ENCODE results near the gene HMCES. TPM values are rescaled to one million over a fixed set of nuclear protein-coding genes. Genes with fewer than 3 reads are reported as not detected.
"Not testable (repeated sequence)": the region's sequence is repeated elsewhere in the genome, so short reads cannot be mapped to it uniquely, and the experiment has no call there.

Gene HMCES
- polyA plus RNA-seq, 3 donors: 55.2 to 61.5 (median 56.9) TPM

GRCh38 chr3:129343643-129344360 is 65.1 kb downstream of the HMCES start:
- no peak for DNase-seq (ENCODE audit: low read depth in 3 of 3, low spot score in 2 of 3)

GRCh38 chr3:129344540-129345220 is 66.0 kb downstream of the HMCES start:
- DNase-seq (ENCODE audit: low read depth in 3 of 3, low spot score in 2 of 3): no peak

DNA sequence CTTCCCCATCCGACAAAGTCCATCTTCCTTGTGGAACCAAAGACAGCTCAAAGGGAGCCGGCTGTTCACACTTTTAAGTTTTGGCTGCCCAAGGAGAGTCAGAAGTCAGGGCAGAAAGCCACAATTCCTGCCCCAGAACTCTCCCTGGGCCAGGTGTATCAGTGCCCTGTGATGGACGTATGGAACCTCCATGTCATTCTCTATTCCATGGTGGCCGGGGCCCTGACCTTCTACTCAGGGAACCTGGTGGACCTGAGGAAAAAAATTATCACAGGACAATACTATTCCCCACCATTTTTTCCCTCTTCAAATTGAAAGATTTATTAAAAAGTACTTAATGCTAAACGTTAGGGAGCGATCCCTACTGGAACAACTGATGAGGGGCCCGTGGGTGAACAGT is 66.6 kb downstream of the HMCES start:
- DNase-seq (ENCODE audit: low read depth in 3 of 3, low spot score in 2 of 3): no peak

GRCh38 chr3:129345971-129346370 is 67.3 kb downstream of the HMCES start:
- no peak for DNase-seq (ENCODE audit: low read depth in 3 of 3, low spot score in 2 of 3)

DNA sequence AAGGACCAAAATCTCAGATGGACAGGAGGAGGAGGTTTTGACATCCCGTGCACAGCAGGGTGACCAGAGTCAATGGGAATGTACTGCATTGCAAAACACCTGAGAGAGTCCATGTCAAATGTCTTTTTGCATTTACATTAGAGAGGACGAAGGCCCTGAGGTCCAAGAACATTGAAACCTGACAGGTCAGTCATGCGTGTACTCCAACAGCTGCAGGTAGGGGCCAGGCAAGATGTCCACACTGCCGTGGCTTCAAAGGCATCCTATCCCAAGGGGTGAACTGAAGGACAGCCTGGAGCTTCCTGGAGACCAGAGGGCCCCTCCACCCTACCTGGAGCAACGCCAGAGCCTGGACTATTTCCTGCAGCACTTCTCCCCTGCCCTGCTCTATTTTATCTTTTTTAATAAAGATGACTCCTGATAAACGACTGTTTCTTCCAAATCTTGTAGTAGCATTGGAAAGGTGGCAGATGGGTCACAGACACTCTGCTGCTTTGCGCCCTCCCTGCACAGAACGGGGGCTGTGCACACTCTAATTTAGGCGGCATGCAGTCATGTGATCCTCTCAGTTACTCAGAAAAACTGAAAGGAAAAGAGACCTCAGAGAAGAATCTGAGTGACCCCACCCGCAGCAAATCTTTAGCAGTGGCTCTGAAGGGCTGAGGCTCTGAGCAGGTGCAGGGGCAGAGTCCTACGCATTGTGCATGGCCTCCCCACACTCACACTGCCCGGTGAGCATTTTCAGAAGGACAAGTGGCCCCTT is 68.2 kb downstream of the HMCES start:
- no peak for DNase-seq (ENCODE audit: low read depth in 3 of 3, low spot score in 2 of 3)

GRCh38 chr3:129347458-129347845 is 68.8 kb downstream of the HMCES start:
- DNase-seq (ENCODE audit: low read depth in 3 of 3, low spot score in 2 of 3): no peak

- no peak for DNase-seq (ENCODE audit: low read depth in 3 of 3, low spot score in 2 of 3)
Observed at GRCh38 chr3:129348734-129349133, 70.1 kb downstream of the HMCES start.

GRCh38 chr3:129349169-129349568 is 70.5 kb downstream of the HMCES start:
- DNase-seq (ENCODE audit: low read depth in 3 of 3, low spot score in 2 of 3): not testable (repeated sequence)

GRCh38 chr3:129349791-129350190 is 71.1 kb downstream of the HMCES start:
- no peak for DNase-seq (ENCODE audit: low read depth in 3 of 3, low spot score in 2 of 3)

- DNase-seq (ENCODE audit: low read depth in 3 of 3, low spot score in 2 of 3): no peak
Observed at GRCh38 chr3:129352045-129352444, 73.4 kb downstream of the HMCES start.

DNA sequence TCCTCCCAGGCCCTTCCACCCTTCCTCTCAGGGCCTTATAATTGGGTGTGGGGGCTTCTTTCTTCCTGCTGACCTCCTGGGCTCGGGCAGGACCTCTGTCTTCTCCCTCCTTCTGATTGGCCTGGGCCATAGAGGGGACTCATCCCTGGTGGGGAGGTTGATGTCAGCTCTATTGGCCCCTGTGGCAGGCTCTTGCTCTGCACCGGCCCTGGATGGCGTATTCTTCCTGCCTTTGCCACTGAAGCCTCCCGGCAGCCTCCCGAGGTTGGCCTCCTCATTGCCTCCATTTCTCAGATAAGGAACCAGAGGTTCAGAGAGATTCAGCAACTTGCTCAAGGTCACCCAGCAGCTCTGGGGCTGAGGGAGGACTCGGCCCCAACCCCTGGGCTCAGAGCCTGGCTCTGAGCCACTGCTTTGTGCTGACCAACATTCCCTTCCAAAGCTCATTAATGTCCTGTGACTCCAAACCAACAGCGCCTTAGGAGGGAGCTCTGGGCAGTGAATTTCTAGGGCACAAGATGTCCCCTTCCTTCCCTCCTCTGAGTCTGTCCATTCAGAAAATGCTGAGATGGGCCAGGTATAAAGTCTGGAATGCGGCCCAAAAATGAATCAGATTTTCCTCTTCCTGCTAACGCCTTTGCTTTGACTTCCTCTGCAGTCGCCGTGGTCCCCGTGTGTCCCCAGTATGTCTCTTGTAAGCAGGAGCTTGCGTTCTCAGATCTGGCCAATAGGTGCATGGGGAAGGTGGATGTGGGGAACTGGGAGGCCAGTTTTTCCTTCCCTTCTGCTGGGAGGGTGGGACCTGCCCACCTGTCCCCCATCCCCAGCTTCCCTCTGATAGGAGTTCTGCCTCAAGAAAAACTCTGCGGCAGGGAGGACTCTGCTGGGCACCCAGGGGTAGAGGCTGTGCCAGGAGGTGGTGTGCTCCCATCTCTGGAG is 74.2 kb downstream of the HMCES start:
- no peak for DNase-seq (ENCODE audit: low read depth in 3 of 3, low spot score in 2 of 3)

DNA sequence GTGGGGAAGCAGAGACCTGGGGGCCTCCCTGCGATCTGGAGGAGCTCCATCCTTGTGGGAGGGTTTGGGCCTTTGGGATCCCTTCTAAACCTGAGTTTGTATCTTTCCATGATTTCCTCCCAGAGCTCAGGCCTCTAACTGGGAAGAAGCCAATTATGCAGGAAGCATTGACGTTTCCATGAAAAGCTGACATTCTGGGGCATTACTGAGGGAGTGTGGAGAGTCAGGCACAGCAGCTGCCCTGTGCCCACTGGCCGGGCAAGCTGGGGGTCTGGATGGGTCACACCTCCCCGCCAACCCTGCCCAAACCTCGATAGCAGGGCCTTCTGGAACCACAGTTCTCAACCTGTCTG is 74.9 kb downstream of the HMCES start:
- DNase-seq (ENCODE audit: low read depth in 3 of 3, low spot score in 2 of 3): no peak

Other genes with a start within 250 kb of the HMCES start
- gene GP9, start 218.1 kb upstream of the HMCES start, polyA plus RNA-seq (ENCODE audit: insufficient read length in 3 of 3): 1 to 10 TPM in 1 of 3 donors, under 1 TPM in 2; 0.89 to 2.2 (median 0.92) TPM
- gene RAB43, start 157.1 kb upstream of the HMCES start, polyA plus RNA-seq (ENCODE audit: insufficient read length in 3 of 3): 1 to 10 TPM; 4.0 to 5.6 (median 5.3) TPM
- gene ISY1, start 117.8 kb upstream of the HMCES start, polyA plus RNA-seq (ENCODE audit: insufficient read length in 3 of 3): 10 to 100 TPM; 55.2 to 57.5 (median 57.3) TPM
- 100 to 1,000 TPM; 448 to 471 (median 458) TPM for gene CNBP, start 95.0 kb upstream of the HMCES start, polyA plus RNA-seq (ENCODE audit: insufficient read length in 3 of 3)
- 100 to 1,000 TPM; 166 to 167 (median 166) TPM for gene COPG1, start 29.3 kb upstream of the HMCES start, polyA plus RNA-seq (ENCODE audit: insufficient read length in 3 of 3)
- 1 to 10 TPM; 3.2 to 3.6 (median 3.5) TPM for gene EFCAB12, start 149.8 kb downstream of the HMCES start, polyA plus RNA-seq (ENCODE audit: insufficient read length in 3 of 3)
- gene MBD4, start 161.1 kb downstream of the HMCES start, polyA plus RNA-seq (ENCODE audit: insufficient read length in 3 of 3): 10 to 100 TPM; 44.5 to 51.8 (median 51.1) TPM
- gene IFT122, start 161.4 kb downstream of the HMCES start, polyA plus RNA-seq (ENCODE audit: insufficient read length in 3 of 3): 10 to 100 TPM; 39.1 to 61.1 (median 46.7) TPM
- under 1 TPM in 2 of 3 donors, not detected in 1; 0.06 to 0.07 TPM for gene RHO, start 249.8 kb downstream of the HMCES start, polyA plus RNA-seq (ENCODE audit: insufficient read length in 3 of 3)